ENCODE results near the gene RCE1. TPM values are rescaled to one million over a fixed set of nuclear protein-coding genes. Genes with fewer than 3 reads are reported as not detected.

The RCE1 gene
- total RNA-seq, 1 experiment from 2014 or later: 43.7 TPM

GRCh38 chr11:66844496-66845142 lies 1.4 kb downstream of the RCE1 start:
- DNase-seq (ENCODE audit: low read depth, low spot score): no peak
- ChIA-PET POLR2A (interaction anchor here (0.6 to 0.9 kb wide), 2 partner anchors 116 to 228 kb away, joined by 3 to 10 read pairs; no protein-coding TSS in a partner anchor), CTCF (interaction anchor here (0.6 kb wide), 2 partner anchors 11 to 67 kb away, joined by 3 to 4 read pairs; no protein-coding TSS in a partner anchor)
- Histone ChIP-seq H3K27ac (ENCODE audit: low read length) (peak overlapping the region; percentile 95), H3K4me1 (ENCODE audit: control insufficient read depth, insufficient read depth, low read length) (peaks cover 35% of the 10 kb centered on the region), H3K9me3 (ENCODE audit: control insufficient read depth, insufficient read depth, low read depth, low read length) (no peaks in the 10 kb centered on the region), H3K36me3 (ENCODE audit: control insufficient read depth, insufficient read depth, low read length) (peaks cover 10% of the 10 kb centered on the region; the same call in 1 of the 2 replicates), H3K4me3 (ENCODE audit: low read depth in 2 of 2, low read length in 2 of 2) (peak overlapping the region; percentile 82 to 99), H3K27me3 (ENCODE audit: control insufficient read depth, insufficient read depth, low read length) (no peaks in the 10 kb centered on the region)
- TSS peak; percentile 87 for BruUV-seq (replicated peaks)
- intact Hi-C loops (cut with micrococcal nuclease; ENCODE audit: unreplicated experiment): no loop called here
- in situ Hi-C loops (cut with HindIII; ENCODE audit: low pct_unique_long_range_greater_than_20kb, low sequenced_read_pairs): no loop called here
- ATAC-seq: no peak
- TF ChIP-seq POLR2AphosphoS5 (IDR thresholded peaks at IDR 0.05; ENCODE audit: low read depth, low read length) (no peak), TCF7L2 (IDR thresholded peaks at IDR 0.05; ENCODE audit: low read depth, low read length) (no peak), SIN3A (IDR thresholded peaks at IDR 0.05; ENCODE audit: borderline replicate concordance, insufficient read depth, low read depth, low read length) (no peak), CTCF (IDR thresholded peaks at IDR 0.05) (no peak)

GRCh38 chr11:66845143-66845875 lies 2.1 kb downstream of the RCE1 start:
- POLR2A ChIA-PET: no interaction called here
- in situ Hi-C loops (cut with HindIII; ENCODE audit: low pct_unique_long_range_greater_than_20kb, low sequenced_read_pairs): no loop called here

More at GRCh38 chr11:66845143-66845875, 2.1 kb downstream of the RCE1 start:
- CTCF ChIA-PET: interaction anchor here (0.6 kb wide), 1 partner anchor 67 kb away, joined by 3 read pairs; no protein-coding TSS in a partner anchor
- ATAC-seq: no peak
- H3K9me3 ChIP-seq (ENCODE audit: control insufficient read depth, insufficient read depth, low read depth, low read length): no peaks in the 10 kb centered on the region
- intact Hi-C loops (cut with micrococcal nuclease; ENCODE audit: unreplicated experiment): no loop called here
- 0 out of 2 replicates have a peak overlapping the region, but pooled peaks have one; percentile 19 for H3K27ac ChIP-seq (ENCODE audit: low read length)
- no peak for TF ChIP-seq CTCF (IDR thresholded peaks at IDR 0.05)
- TF ChIP-seq REST (IDR thresholded peaks at IDR 0.05; ENCODE audit: insufficient read depth in 1 of 2, low read depth in 2 of 2, low read length in 1 of 2): no peak
- no peak for TF ChIP-seq POLR2AphosphoS5 (IDR thresholded peaks at IDR 0.05; ENCODE audit: low read depth, low read length)
- TF ChIP-seq TCF7L2 (IDR thresholded peaks at IDR 0.05; ENCODE audit: low read depth, low read length): no peak
- TF ChIP-seq SIN3A (IDR thresholded peaks at IDR 0.05; ENCODE audit: borderline replicate concordance, insufficient read depth, low read depth, low read length): no peak
- DNase-seq (ENCODE audit: low read depth, low spot score): no peak
- peaks cover 10% of the 10 kb centered on the region; the same call in 1 of the 2 replicates for H3K36me3 ChIP-seq (ENCODE audit: control insufficient read depth, insufficient read depth, low read length)
- H3K4me1 ChIP-seq (ENCODE audit: control insufficient read depth, insufficient read depth, low read length): peaks cover 35% of the 10 kb centered on the region
- H3K27me3 ChIP-seq (ENCODE audit: control insufficient read depth, insufficient read depth, low read length): no peaks in the 10 kb centered on the region
- BruUV-seq (replicated peaks): no TSS peak
- no peak overlapping the region for H3K4me3 ChIP-seq (ENCODE audit: low read depth in 2 of 2, low read length in 2 of 2)

All from Panc1 (cell line).